Type B pancreatic cell (in vitro differentiated cells): ENCODE results near the gene D2HGDH. TPM values are rescaled to one million over a fixed set of nuclear protein-coding genes. Genes with fewer than 3 reads are reported as not detected.

ENCODE experiments used
- DNase-seq: peaks from one replicate; pipeline ENCODE4 v3.0.0; 2021; ENCODE audit warnings: mixed read lengths; ENCODE audit not compliant: unreplicated experiment; ENCODE audit errors: extremely low spot score
- H3K27ac Mint-ChIP-seq: 2 replicates; pipeline ENCODE4 v1.8.0; 2021; ENCODE audit warnings: mild to moderate bottlenecking, mixed read lengths
- H3K27me3 Mint-ChIP-seq: 2 replicates; pipeline ENCODE4 v1.8.0; 2021; ENCODE audit warnings: mixed read lengths
- H3K36me3 Mint-ChIP-seq: 2 replicates; pipeline ENCODE4 v1.8.0; 2021; ENCODE audit warnings: mixed read lengths
- H3K4me1 Mint-ChIP-seq: one replicate; pipeline ENCODE4 v1.8.0; 2021; ENCODE audit warnings: mixed read lengths; ENCODE audit not compliant: unreplicated experiment
- H3K4me3 Mint-ChIP-seq: 2 replicates; pipeline ENCODE4 v1.8.0; 2021; ENCODE audit warnings: mild to moderate bottlenecking, mixed read lengths
- H3K9me3 Mint-ChIP-seq: 2 replicates; pipeline ENCODE4 v1.8.0; 2021; ENCODE audit warnings: mixed read lengths
- total RNA-seq: library from RNA; stranded (reverse); gene quantifications from 2 replicates; pipeline ENCODE4 v1.2.1, GENCODE V29; 2021; ENCODE audit warnings: low replicate concordance
- TF ChIP-seq, protein P1 (sequence below): fragments of 200-600 bp; sonication (generic); conservative IDR thresholded peaks from 2 replicates; pipeline ENCODE4 v1.5.0; 2021; ENCODE audit warnings: antibody characterized with exemption, mild to moderate bottlenecking

D2HGDH gene
- total RNA-seq, 1 donor from 2014 or later, result 36.0 TPM

- Mint-ChIP-seq H3K9me3 (no peaks in the 10 kb centered on the region), H3K27ac (no peak overlapping the region), H3K27me3 (no peaks in the 10 kb centered on the region), H3K36me3 (no peaks in the 10 kb centered on the region), H3K4me3 (peak overlapping the region; percentile 65), H3K4me1 (peaks cover 9% of the 10 kb centered on the region)
- DNase-seq, result no peak
- TF ChIP-seq, protein P1, sequence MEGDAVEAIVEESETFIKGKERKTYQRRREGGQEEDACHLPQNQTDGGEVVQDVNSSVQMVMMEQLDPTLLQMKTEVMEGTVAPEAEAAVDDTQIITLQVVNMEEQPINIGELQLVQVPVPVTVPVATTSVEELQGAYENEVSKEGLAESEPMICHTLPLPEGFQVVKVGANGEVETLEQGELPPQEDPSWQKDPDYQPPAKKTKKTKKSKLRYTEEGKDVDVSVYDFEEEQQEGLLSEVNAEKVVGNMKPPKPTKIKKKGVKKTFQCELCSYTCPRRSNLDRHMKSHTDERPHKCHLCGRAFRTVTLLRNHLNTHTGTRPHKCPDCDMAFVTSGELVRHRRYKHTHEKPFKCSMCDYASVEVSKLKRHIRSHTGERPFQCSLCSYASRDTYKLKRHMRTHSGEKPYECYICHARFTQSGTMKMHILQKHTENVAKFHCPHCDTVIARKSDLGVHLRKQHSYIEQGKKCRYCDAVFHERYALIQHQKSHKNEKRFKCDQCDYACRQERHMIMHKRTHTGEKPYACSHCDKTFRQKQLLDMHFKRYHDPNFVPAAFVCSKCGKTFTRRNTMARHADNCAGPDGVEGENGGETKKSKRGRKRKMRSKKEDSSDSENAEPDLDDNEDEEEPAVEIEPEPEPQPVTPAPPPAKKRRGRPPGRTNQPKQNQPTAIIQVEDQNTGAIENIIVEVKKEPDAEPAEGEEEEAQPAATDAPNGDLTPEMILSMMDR, result no peak
Measured at GRCh38 chr2:241733391-241734207, 831 bp upstream of the D2HGDH start.

DNA sequence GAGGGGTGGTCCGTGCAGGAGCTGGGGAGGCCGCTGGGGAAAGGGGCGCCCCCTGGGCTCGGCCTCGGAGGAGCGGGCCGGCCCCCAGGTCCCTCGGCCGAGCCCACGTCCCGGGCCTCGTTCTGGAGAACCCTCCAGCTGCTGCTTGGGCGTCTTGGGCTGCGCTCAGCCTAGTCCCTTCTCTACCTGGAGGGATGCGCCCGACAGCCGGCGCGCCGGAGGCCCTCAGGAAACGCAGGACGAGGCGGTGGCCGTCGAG, 293 bp upstream of the D2HGDH start:
- Mint-ChIP-seq H3K27ac (no peak overlapping the region), H3K9me3 (no peaks in the 10 kb centered on the region), H3K4me3 (no peak overlapping the region), H3K27me3 (no peaks in the 10 kb centered on the region), H3K36me3 (no peaks in the 10 kb centered on the region), H3K4me1 (peaks cover 12% of the 10 kb centered on the region)
- TF ChIP-seq, protein P1, result peak; percentile 25
- no peak for DNase-seq

DNA sequence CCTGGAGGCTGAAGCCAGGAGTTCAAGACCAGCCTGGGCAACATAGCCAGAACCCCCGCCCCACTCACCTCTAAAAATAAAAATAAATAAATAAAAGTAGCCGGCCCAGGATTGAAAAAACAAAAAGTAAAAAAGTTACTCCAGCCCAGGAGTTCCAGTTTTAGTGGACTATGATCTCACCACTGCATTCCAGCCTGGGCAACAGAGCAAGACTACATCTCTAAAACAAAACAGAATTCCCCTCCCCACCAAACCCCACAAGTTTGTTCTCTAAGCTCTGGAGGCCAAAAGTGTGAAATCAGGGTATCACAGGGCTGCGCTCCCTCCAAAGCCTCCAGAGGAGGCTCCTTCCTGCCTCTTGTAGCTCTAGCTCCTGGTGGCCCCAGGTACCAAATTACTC, 1.7 kb downstream of the D2HGDH start:
- H3K27me3 Mint-ChIP-seq, result no peaks in the 10 kb centered on the region
- no peaks in the 10 kb centered on the region for H3K36me3 Mint-ChIP-seq
- H3K4me1 Mint-ChIP-seq, result peaks cover 12% of the 10 kb centered on the region
- TF ChIP-seq, protein P1, result no peak
- no peak for DNase-seq
- no peak overlapping the region for H3K27ac Mint-ChIP-seq
- H3K4me3 Mint-ChIP-seq, result peak overlapping the region; percentile 89
- H3K9me3 Mint-ChIP-seq, result no peaks in the 10 kb centered on the region

DNA sequence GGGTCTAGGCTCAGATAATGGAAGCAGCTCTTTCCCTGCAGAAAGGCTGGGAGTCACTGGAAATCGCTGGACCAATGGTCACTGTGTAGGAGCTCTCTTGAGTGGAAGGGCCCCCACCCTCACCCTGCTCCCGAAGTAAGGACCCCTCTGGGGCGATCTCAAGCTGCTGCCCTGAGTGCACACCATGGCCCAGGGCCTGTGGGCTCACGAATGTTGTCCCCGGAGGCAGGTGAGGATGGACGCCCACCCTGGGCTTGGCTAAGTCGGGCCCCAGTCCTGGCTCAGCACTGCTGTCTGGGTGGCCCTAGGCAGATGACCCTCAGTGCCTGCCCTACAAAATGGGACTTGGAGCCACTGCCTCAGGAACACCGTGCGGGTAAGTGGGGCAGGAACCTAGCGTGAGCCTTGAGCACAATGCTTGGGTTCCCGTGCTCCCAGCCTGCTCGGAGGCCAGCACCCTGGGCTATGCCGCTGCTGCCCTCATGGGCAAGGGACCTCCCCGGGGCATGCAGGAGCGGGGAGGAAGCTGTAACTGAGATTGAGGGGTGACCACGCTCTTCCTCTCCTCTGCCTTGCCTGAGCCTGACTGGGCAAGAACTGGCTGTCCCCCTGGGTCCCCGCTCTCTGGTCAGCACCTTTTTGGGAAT, 3.7 kb downstream of the D2HGDH start:
- Mint-ChIP-seq H3K4me1 (peaks cover 12% of the 10 kb centered on the region), H3K4me3 (peak overlapping the region; percentile 55), H3K27ac (no peak overlapping the region), H3K27me3 (no peaks in the 10 kb centered on the region), H3K9me3 (no peaks in the 10 kb centered on the region), H3K36me3 (no peaks in the 10 kb centered on the region)
- DNase-seq, result no peak
- TF ChIP-seq, protein P1, result no peak

- no peaks in the 10 kb centered on the region for H3K27me3 Mint-ChIP-seq
- TF ChIP-seq, protein P1, result no peak
- no peaks in the 10 kb centered on the region for H3K36me3 Mint-ChIP-seq
- no peak overlapping the region for H3K4me3 Mint-ChIP-seq
- no peaks in the 10 kb centered on the region for H3K9me3 Mint-ChIP-seq
- no peak overlapping the region for H3K27ac Mint-ChIP-seq
- no peak for DNase-seq
- H3K4me1 Mint-ChIP-seq, result peaks cover 12% of the 10 kb centered on the region
Measured at GRCh38 chr2:241739177-241739576, 4.7 kb downstream of the D2HGDH start.
